Ovary (tissue), 3 donors: ENCODE measurements around the gene ARHGAP8.

Experiments used
- EP300 ChIP-seq: sonication (generic); formaldehyde crosslinking; IDR thresholded peaks from one replicate; pipeline ENCODE4 v1.6.1; 2017; ENCODE audit warnings: antibody characterized with exemption
- POLR2A ChIP-seq: fragments of 450-650 bp; IDR thresholded peaks from one replicate; pipeline ENCODE4 v1.6.1; 2017; ENCODE audit warnings: antibody characterized with exemption, mild to moderate bottlenecking, moderate library complexity
- TF ChIP-seq, protein P1 (sequence below), 3 donors: fragments of 450-650 bp in 2 of 3; fragments of 200-600 bp in 1 of 3; IDR thresholded peaks; one replicate each; pipeline versions ENCODE4 v1.5.1 to v1.8.0; 2016 to 2022; ENCODE audit warnings: antibody characterized with exemption in 3 of 3, mild to moderate bottlenecking in 1 of 3
- donor health status: DM: no; HTN: no; CAD: no.

GRCh38 chr22:44777364-44777755 lies 25.0 kb downstream of the ARHGAP8 start:
- TF ChIP-seq POLR2A (no peak), EP300 (no peak)
- TF ChIP-seq, protein P1, sequence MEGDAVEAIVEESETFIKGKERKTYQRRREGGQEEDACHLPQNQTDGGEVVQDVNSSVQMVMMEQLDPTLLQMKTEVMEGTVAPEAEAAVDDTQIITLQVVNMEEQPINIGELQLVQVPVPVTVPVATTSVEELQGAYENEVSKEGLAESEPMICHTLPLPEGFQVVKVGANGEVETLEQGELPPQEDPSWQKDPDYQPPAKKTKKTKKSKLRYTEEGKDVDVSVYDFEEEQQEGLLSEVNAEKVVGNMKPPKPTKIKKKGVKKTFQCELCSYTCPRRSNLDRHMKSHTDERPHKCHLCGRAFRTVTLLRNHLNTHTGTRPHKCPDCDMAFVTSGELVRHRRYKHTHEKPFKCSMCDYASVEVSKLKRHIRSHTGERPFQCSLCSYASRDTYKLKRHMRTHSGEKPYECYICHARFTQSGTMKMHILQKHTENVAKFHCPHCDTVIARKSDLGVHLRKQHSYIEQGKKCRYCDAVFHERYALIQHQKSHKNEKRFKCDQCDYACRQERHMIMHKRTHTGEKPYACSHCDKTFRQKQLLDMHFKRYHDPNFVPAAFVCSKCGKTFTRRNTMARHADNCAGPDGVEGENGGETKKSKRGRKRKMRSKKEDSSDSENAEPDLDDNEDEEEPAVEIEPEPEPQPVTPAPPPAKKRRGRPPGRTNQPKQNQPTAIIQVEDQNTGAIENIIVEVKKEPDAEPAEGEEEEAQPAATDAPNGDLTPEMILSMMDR (IDR thresholded peaks at IDR 0.05) = no peak
